Activated CD8-positive, alpha-beta memory T cell treated with anti-CD3 and anti-CD28 coated beads, Interleukin-2, amount 50 U/mL, for 4 hours (primary cell): ENCODE results near the gene RNU1-3.
"Not testable (repeated sequence)": the region's sequence is repeated elsewhere in the genome, so short reads cannot be mapped to it uniquely, and the experiment has no call there.

Experiments
- DNase-seq: peaks from one replicate; pipeline ENCODE4 v3.0.0-alpha.2; 2020

Gene RNU1-3

DNA sequence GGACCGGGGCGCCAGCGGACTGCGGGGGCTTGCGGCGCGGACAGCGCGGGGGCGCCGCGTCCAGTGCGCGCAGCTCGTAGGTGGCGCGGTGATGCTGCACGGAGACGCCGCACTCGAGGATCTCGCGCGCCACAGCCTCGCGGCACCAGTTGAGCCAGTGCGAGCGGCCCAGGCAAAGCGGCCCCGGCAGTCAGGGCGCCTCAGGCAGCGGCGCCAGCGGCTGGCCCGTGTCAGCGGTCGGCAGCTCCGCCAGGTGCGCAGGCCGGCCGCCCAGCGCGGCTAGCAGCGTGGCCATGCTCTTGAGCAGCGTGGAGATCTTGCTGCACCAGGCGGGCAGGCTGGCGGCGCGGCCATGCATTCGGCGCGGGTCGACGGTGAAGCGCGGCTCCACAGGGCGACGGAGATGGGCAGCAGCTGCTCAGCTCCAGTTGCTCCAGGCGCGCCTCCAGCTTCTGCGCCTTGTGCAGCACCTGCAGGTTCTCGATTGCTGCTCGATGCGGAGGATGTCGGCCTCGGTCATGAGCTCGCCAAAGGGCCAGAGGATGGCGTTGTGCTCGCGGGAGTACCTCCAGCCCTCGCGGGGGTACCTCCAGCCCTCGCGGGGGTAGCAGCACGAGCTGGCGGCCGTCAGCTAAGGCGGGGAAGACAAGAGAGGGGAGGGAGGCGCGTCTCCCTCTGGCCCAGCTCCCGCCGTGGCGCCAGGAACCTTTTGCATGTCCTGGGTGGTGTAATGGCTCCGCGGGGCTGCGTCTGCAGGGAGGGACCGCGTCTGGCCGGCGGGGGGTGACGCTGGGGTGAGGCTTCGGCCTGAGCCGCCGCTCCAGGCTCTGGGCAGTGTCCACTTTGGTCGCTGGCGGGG is 26.9 kb upstream of the RNU1-3 start:
- not testable (repeated sequence) for DNase-seq

DNA sequence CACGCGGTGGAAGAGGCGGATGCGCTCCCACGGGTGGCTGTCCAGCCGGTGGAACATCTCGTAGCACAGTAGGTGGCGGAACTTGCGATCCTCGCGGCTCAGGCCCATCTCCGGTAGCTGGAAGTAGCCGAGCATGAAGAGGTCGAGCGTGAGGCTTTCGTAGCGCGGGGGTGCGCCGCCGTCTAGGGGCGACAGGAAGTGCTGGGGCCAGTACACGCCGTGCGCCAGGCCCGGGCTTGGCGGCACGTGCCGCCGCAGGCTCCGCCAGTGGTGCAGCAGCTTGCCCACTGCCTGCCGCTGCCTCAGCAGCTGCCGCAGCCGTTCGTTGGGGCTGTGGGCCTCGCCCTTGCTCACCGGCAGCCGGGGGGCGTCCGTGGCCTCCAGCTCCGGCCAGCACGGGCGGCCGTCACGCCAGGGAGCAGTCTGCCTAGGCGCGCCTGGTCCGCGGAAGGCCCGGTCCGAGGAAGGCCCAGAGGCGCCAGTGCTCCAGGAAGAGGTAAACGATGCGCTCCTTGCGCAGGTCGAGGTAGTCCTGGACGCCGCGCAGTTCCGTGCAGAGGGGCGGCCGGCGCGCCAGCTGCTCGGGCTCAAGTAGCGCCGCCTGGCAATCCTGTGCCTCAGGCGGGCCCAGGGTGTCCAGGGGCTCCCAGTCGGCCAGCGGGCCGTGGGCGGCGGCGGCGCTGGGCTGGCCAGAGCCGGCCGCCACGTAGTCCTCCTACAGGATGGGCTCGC is 26.1 kb upstream of the RNU1-3 start:
- DNase-seq, result not testable (repeated sequence)

DNA sequence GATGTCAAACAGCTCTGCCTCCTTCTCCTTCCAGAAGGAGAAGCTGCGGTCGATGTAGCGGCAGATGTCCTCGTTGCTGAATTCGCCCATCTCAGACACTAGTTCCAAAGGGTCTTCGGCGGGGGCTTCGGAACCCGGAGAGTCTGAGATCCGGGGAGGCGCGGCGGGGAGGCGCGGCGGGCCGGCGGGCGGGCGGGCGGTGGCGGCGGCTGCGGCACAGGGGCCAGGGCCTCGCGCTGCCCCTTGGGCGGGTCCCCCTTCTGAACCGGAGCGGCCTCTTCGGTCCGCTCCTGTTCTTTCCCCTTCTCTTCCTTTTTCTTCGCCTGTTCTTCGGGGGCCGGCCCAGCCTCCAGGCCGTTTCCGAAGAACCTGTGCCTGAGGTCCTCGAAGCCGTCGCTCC is 25.5 kb upstream of the RNU1-3 start:
- not testable (repeated sequence) for DNase-seq

DNA sequence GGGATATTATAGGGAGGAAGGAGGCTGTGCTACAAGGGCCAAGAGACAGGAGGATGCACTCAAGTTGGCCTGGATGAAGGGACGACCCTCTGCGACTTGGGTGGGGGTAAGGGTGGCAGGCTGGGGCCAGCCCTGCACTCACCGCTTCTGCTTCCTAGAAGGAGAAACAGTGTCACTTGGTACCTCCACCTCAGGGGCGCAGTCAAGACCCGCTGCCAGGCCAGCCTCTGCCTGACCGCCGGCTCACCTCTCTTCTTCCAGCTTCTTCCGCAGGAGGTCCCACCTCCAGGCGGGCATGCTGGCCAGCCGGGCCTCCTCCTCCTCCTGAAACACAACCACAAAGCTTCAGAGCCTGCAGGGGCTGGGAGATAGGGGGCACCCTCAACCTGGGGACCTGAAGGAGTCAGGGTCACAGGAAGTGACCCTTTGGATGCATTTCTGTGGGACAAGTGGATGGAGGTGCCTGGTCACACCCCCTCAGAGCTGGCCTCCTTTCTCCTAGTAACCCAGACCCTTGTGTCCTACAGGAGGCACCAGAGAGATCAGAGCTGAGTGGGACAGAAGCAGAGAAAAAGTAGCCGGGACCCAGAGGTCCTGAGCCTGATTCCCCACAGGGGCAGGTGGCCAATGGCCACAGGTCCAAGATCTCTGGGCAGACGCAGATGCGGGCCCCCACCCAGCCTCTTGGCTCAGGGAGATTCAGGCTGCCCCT is 24.4 kb upstream of the RNU1-3 start:
- DNase-seq, result not testable (repeated sequence)

GRCh38 chr1:16687132-16687800 is 20.5 kb upstream of the RNU1-3 start:
- DNase-seq, result not testable (repeated sequence)

DNA sequence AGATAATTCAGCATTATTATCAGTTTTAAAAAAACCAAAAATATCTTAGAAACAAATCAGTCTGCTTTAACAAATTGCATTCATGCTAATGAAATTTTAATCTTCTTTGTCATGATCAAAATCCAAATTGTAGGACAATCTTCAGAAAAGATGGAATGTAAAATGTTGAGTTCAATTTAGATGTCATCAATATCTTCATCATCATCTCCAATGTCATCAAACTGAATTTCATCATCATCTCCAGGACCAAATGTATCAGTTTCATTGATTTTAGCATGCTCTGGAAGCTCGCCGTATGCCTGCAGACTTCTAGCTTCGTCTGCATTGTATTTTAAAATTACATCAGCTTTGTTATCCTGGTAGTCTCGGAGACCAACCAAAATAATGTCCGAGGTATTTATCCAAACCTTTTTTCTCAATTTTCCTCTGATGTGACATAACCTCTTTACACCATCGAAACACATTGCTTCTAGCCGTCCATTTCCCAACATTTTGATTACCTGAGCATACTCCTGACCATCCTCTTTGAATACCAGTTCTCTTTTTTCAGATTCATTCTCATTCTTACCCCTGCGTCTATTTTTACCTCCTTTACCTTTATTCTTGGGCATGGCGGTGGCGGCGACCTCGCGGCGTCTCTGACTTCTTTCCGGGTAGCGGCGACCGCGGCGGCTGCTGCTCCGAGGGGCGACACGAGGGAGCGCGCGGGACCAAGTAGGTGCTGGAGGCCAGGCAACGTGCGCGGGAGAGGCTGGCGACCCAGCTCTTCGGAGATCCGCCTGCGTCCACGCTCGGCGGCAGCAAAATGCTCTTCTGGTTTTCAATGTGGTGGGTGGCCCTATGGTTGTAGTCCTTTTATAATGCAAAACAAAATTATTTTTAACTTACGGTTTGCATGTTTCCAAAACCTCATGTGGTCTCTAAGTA is 19.0 kb upstream of the RNU1-3 start:
- not testable (repeated sequence) for DNase-seq

DNA sequence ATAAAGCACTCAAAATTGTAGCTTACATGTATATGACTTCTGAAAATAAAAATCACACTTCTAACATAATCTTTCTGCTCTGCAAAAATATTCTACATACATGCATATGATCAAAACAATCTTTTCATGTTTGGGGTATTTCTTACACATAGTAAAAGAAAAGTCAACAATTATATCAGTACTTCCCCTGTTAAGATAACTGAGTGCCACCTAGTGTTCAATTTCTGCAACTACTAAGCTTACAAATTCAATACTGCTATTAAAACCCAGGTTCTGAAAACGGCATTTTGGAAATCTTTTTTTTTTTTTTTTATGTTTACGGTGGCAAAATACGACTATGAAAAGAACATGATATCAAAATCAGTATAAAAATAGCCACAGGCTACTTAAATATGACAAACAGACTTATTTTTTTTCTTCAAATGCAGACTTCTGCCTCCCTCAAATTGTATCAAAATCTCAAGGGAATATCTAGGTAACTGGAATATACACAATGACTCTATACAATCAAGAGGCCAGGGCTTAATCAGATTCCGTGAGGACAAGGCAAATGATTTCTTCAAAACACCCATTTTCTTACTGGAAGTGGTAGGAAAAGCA is 18.1 kb upstream of the RNU1-3 start:
- DNase-seq, result not testable (repeated sequence)

- not testable (repeated sequence) for DNase-seq
Observed at GRCh38 chr1:16684152-16684551, 17.4 kb upstream of the RNU1-3 start.

DNA sequence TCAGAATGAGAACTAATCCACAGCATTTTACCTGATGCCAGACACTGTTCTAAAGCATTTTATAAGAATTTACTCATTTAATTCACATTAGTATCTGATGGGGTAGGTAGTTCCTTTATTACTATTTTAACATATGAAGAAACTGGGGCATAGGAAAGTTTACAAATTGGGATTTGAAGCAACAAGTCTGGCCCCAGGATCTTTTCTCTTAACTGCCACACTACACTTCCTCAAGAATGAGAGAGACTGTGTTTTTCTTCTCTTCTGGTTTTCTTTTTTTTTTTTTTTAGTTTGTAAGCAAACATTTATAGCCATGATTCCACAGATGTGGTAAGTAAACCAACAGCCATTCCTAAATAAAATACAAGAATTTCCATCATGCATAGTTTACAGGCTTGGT is 16.1 kb upstream of the RNU1-3 start:
- not testable (repeated sequence) for DNase-seq

DNA sequence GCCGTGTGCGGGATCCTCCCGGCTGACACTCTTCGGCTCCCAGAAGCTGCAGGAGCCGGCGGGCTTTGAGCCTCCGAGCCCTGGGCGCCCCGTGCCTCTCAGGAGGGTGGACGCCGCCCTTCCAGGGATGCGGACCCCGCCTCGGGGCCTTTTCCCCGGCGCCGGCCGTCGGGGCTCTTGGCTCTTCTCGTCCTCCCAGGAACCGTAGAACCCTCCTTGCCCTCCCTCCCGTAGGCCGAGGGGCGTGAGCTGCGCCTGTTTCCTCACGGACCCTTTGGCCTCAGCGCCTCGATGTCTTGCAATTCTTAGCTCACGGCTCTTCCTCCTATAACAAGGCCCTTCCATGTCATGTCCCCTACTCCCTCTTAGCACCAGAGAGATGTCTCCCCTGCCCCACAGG is 13.6 kb upstream of the RNU1-3 start:
- DNase-seq, result not testable (repeated sequence)

DNA sequence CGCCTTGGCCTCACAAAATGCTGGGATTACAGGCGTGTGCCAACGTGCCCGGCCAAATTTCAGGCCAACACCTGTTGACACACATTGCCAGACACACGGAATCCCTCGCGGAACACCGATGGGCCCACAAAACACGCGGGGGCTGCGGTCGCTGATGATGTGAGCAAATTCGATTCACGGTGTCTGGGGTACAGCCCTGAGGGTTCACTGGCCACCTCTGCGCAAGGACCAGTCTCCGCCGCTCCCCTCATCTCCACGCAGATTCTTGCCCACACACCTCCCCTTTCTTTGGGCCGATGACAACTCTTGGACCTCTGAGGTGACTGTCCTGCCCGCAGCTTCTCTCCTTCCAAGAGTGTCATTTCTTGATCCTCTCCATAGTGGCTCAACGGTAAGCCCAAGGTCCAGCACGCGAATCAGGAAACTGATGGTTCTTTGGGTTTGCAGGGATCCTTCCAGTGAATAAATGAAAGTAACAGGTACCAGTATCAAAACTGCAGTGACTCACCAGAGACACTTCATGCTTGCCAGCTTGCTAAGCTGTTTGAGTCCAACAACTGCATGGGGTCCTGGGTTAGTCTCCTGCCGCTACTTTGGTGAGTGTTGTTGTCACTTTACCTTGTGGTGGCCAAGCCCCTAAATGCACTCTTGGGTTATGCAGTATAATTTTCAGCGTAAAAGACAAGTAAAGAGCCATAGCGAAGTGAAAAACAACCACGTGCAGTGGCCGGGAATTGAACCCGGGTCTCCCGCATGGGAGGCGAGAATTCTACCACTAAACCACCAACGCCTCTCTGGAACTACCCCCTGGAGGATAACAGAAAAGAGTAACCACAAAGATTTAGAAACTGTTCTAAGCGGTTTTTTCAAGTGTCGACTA is 11.0 kb upstream of the RNU1-3 start:
- DNase-seq, result no peak

- not testable (repeated sequence) for DNase-seq
Observed at GRCh38 chr1:16676661-16677523, 10.1 kb upstream of the RNU1-3 start.

GRCh38 chr1:16675118-16675510 is 8.4 kb upstream of the RNU1-3 start:
- DNase-seq, result not testable (repeated sequence)

- not testable (repeated sequence) for DNase-seq
Observed at GRCh38 chr1:16673976-16674375, 7.2 kb upstream of the RNU1-3 start.

- not testable (repeated sequence) for DNase-seq
Observed at GRCh38 chr1:16665836-16666235, 912 bp downstream of the RNU1-3 start.

DNA sequence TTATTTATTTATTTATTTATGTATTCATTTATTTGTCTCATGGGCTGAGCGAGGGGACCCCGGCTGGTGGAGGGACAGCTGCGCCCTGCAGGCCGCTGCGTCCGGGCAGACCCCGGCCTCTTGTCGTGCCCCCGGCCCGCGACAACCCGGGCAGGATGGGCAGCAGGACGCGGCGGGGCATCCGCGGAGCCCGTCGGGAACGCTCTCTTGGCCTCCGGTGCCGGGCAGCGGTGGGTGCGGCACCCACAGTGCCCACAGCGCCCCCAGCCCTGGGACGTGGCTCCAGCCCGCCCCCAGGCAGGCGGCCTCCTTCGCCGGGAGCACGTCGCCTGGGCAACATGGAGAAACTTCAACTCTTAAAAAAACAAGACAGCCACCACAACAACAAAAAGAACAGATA is 8.5 kb downstream of the RNU1-3 start:
- not testable (repeated sequence) for DNase-seq

- not testable (repeated sequence) for DNase-seq
Observed at GRCh38 chr1:16656981-16657683, 9.6 kb downstream of the RNU1-3 start.

- DNase-seq, result not testable (repeated sequence)
Observed at GRCh38 chr1:16656574-16656973, 10.2 kb downstream of the RNU1-3 start.
